IMR-90 (cell line): ENCODE results near the gene VCL. TPM values are rescaled to one million over a fixed set of nuclear protein-coding genes. Genes with fewer than 3 reads are reported as not detected.

Experiments used
- ATAC-seq: fragments of 200-7000 bp; cut with Tn5 transposase; 2 replicates; pipeline ENCODE4 v1.9.1; 2020; ENCODE audit warnings: low read depth, mild to moderate bottlenecking, moderate library complexity
- BruUV-seq: library from RNA; stranded (reverse); fragments of 400-500 nt; replicated peaks from 2 replicates; lab custom pipeline; 2021; lab: Mats Ljungman, UMichigan
- CTCF ChIA-PET: fragments of 300-600 bp; formaldehyde crosslinking; extraction: SDS; loops from one replicate; lab custom pipeline; 2021; ENCODE audit warnings: antibody characterized with exemption; lab: Yijun Ruan, JAX
- POLR2A ChIA-PET: fragments of 300-600 bp; sonication (Branson Sonifier 250); formaldehyde crosslinking; loops from one replicate; lab custom pipeline; 2022; ENCODE audit warnings: antibody characterized with exemption; ENCODE audit not compliant: unreplicated experiment; lab: Charles Lee
- DNase-seq: peaks from one replicate; pipeline ENCODE4 v3.0.0; 2013
- H2AFZ ChIP-seq: replicated peaks from 2 replicates; pipeline ENCODE3; 2013; ENCODE audit warnings: low read length, mild to moderate bottlenecking; ENCODE audit not compliant: poor library complexity
- H2AK5ac ChIP-seq: 2 replicates; pipeline ENCODE4 v1.6.1; 2013; ENCODE audit warnings: low read depth, low read length, inconsistent platforms
- H2AK9ac ChIP-seq: replicated peaks from 2 replicates; pipeline ENCODE3; 2013; ENCODE audit warnings: mild to moderate bottlenecking, low read depth, low read length, moderate library complexity; ENCODE audit not compliant: poor library complexity
- H2BK120ac ChIP-seq: 2 replicates; pipeline ENCODE4 v1.6.1; 2013; ENCODE audit warnings: low read depth, low read length, inconsistent platforms
- H2BK15ac ChIP-seq: 3 replicates; pipeline ENCODE4 v1.6.1; 2013; ENCODE audit warnings: low read depth, low read length, inconsistent platforms
- H2BK20ac ChIP-seq: 2 replicates; pipeline ENCODE4 v1.6.1; 2013; ENCODE audit warnings: low read depth, mild to moderate bottlenecking, inconsistent platforms, low read length, moderate library complexity
- H2BK5ac ChIP-seq: 2 replicates; pipeline ENCODE4 v1.6.1; 2013; ENCODE audit warnings: mild to moderate bottlenecking, low read depth, low read length, inconsistent platforms; ENCODE audit not compliant: poor library complexity, severe bottlenecking
- H3K14ac ChIP-seq: replicated peaks from 2 replicates; pipeline ENCODE4 v1.6.1; 2013; ENCODE audit warnings: low read depth, low read length, inconsistent platforms
- H3K18ac ChIP-seq: 2 replicates; pipeline ENCODE4 v1.6.1; 2013; ENCODE audit warnings: low read depth, low read length, control low read depth
- H3K23ac ChIP-seq: 2 replicates; pipeline ENCODE4 v1.6.1; 2013; ENCODE audit warnings: low read depth, low read length, inconsistent platforms
- H3K27ac ChIP-seq: 2 replicates; pipeline ENCODE4 v1.5.1; 2013; ENCODE audit warnings: mild to moderate bottlenecking, control low read depth, low read length; ENCODE audit not compliant: insufficient read depth
- H3K27me3 ChIP-seq: 2 replicates; pipeline ENCODE4 v1.6.1; 2013; ENCODE audit warnings: low read length; ENCODE audit not compliant: control insufficient read depth, insufficient read depth
- H3K36me3 ChIP-seq: 2 replicates; pipeline ENCODE4 v1.6.1; 2013; ENCODE audit warnings: low read length, mixed read lengths; ENCODE audit not compliant: control insufficient read depth, insufficient read depth
- H3K4ac ChIP-seq: 2 replicates; pipeline ENCODE4 v1.6.1; 2013; ENCODE audit warnings: low read depth, low read length, inconsistent platforms
- H3K4me1 ChIP-seq: 2 replicates; pipeline ENCODE4 v1.6.1; 2013; ENCODE audit warnings: low read length, mixed read lengths; ENCODE audit not compliant: control insufficient read depth, insufficient read depth
- H3K4me2 ChIP-seq: 2 replicates; pipeline ENCODE4 v1.6.1; 2013; ENCODE audit warnings: low read depth, mild to moderate bottlenecking, control low read depth, low read length, moderate library complexity
- H3K4me3 ChIP-seq: 2 replicates; pipeline ENCODE4 v1.5.1; 2013; ENCODE audit warnings: low read depth, mild to moderate bottlenecking, control low read depth, low read length, moderate library complexity; ENCODE audit not compliant: insufficient read depth
- H3K56ac ChIP-seq: 2 replicates; pipeline ENCODE4 v1.6.1; 2013; ENCODE audit warnings: low read length, inconsistent platforms; ENCODE audit not compliant: insufficient read depth; ENCODE audit errors: extremely low read depth
- H3K79me1 ChIP-seq, 2 experiments: 2 replicates each; pipeline ENCODE4 v1.6.1; 2013; ENCODE audit warnings: low read length in 2 of 2, inconsistent platforms in 1 of 2, low read depth in 1 of 2
- H3K9ac ChIP-seq: 2 replicates; pipeline ENCODE4 v1.6.1; 2013; ENCODE audit warnings: low read depth, low read length, control low read depth
- H3K9me1 ChIP-seq: 2 replicates; pipeline ENCODE4 v1.6.1; 2013; ENCODE audit warnings: low read length, inconsistent platforms; ENCODE audit not compliant: insufficient read depth
- H3K9me3 ChIP-seq: 2 replicates; pipeline ENCODE4 v1.6.1; 2013; ENCODE audit warnings: low read length; ENCODE audit not compliant: control insufficient read depth, insufficient read depth
- H4K20me1 ChIP-seq: 2 replicates; pipeline ENCODE4 v1.6.1; 2013; ENCODE audit warnings: low read length, inconsistent platforms; ENCODE audit not compliant: insufficient read depth
- H4K5ac ChIP-seq: 2 replicates; pipeline ENCODE4 v1.6.1; 2013; ENCODE audit warnings: mild to moderate bottlenecking, low read depth, low read length, control low read depth
- H4K8ac ChIP-seq, 2 experiments: 2 replicates each; pipeline ENCODE4 v1.6.1; 2013; ENCODE audit warnings: low read depth in 2 of 2, low read length in 2 of 2, control low read depth in 1 of 2, inconsistent platforms in 1 of 2
- H4K91ac ChIP-seq: 2 replicates; pipeline ENCODE4 v1.6.1; 2013; ENCODE audit warnings: low read depth, low read length, inconsistent platforms; ENCODE audit not compliant: insufficient read depth
- BHLHE40 ChIP-seq: fragments of 150-350 bp; IDR thresholded peaks from 2 replicates; pipeline ENCODE4 v1.6.1; 2016; ENCODE audit warnings: mild to moderate bottlenecking, low read depth, low read length
- CEBPB ChIP-seq: IDR thresholded peaks from 2 replicates; pipeline ENCODE4 v1.6.1; 2012; ENCODE audit warnings: low read depth, low read length, improper control_type of control experiment
- RCOR1 ChIP-seq: IDR thresholded peaks from 2 replicates; pipeline ENCODE4 v1.6.1; 2012; ENCODE audit warnings: mild to moderate bottlenecking, low read length, improper control_type of control experiment; ENCODE audit not compliant: insufficient replicate concordance
- SMC3 ChIP-seq: fragments of 150-350 bp; IDR thresholded peaks from 2 replicates; pipeline ENCODE4 v1.6.1; 2016; ENCODE audit warnings: low read depth, mild to moderate bottlenecking, antibody characterized with exemption, low read length, moderate library complexity
- WGBS, 2 experiments: methylation state at CpG; one replicate each; pipeline versions ENCODE4 v1.1.5 to v1.1.7; 2013; ENCODE audit warnings: missing lambda C conversion rate in 2 of 2; ENCODE audit not compliant: insufficient read length in 1 of 2; ENCODE audit errors: extremely low coverage in 2 of 2; 5-methylcytosine and 5-hydroxymethylcytosine counted together
- dilution Hi-C: fragments of 300-500 bp; cut with HindIII; formaldehyde crosslinking; loops from one replicate; pipeline ENCODE4 v1.14.3; 2018; ENCODE audit warnings: low sequenced_read_pairs; ENCODE audit not compliant: unreplicated experiment
- in situ Hi-C: fragments of 300-500 bp; cut with MboI; formaldehyde crosslinking; loops from 3 replicates; pipeline ENCODE4 v1.14.3; 2019; ENCODE audit warnings: low sequenced_read_pairs, inconsistent platforms, mixed read lengths
- intact Hi-C: fragments of 100-400 bp; cut with micrococcal nuclease; formaldehyde crosslinking; loops from 2 replicates; pipeline ENCODE4 v1.10.0; 2022
- polyA plus RNA-seq, 3 experiments: library from polyadenylated mRNA; depleted of rRNA; stranded (reverse); fragments of >200 nt; gene quantifications; 2 replicates each; pipeline ENCODE4 v1.2.3, GENCODE V29; 2012; ENCODE audit warnings: low replicate concordance in 1 of 3
- total RNA-seq: library from RNA; depleted of rRNA; stranded (reverse); fragments of >200 nt; gene quantifications from 2 replicates; pipeline ENCODE4 v1.2.3, GENCODE V29; 2012

The VCL gene
- total and polyA plus RNA-seq, 2 of the 4 experiments (the other 2 are of a cell fraction) = 227 to 283 TPM

DNA sequence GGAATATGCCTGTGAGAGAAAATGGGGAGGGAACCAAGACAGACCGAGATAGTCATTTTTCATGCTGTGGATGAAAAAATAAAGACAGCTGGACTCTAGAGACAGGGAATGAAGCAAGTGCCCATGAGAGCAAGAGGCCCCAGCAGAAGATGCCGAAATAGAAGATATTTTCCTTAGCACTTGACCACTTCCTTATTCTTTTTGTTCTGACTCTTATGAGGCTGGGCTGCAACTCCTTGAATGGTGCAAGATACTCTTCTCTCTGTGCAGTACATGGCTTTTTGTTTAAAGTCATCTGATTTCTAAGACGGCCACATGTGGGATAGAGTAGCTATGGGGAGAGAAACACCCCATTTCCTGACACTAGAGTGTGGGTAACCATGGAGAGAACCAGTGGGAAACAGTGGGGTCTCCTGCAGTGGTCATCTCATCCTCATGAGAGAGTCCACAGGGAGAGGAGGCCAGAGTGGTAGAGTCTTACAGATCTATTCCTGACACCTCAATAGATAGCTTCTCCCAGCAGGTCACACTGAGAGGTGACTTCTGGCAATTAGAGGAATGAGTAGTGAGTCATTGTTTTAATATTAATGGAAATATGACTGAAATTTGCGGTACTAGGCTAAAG, 18.0 kb upstream of the VCL start:
- no peaks in the 10 kb centered on the region for H4K20me1 ChIP-seq
- H3K27ac ChIP-seq = no peak overlapping the region
- no peak overlapping the region for H3K23ac ChIP-seq
- H3K9ac ChIP-seq = no peak overlapping the region
- no peaks in the 10 kb centered on the region for H3K4me1 ChIP-seq
- H3K14ac ChIP-seq = no peak overlapping the region
- no peak overlapping the region for H3K18ac ChIP-seq
- no peak overlapping the region for H4K8ac ChIP-seq
- intact Hi-C loops = no loop called here
- ChIA-PET CTCF (no interaction called here), POLR2A (no interaction called here)
- H3K27me3 ChIP-seq = no peaks in the 10 kb centered on the region
- BruUV-seq = no TSS peak
- H3K4me2 ChIP-seq = no peak overlapping the region
- H3K4me3 ChIP-seq = no peak overlapping the region
- H2BK120ac ChIP-seq = no peak overlapping the region
- no peak overlapping the region for H4K5ac ChIP-seq
- DNase-seq = no peak
- H3K36me3 ChIP-seq = no peaks in the 10 kb centered on the region
- no peak overlapping the region for H2BK5ac ChIP-seq
- no peak overlapping the region for H3K4ac ChIP-seq
- H4K91ac ChIP-seq = no peak overlapping the region
- no peaks in the 10 kb centered on the region for H3K79me1 ChIP-seq
- no peak overlapping the region for H2BK20ac ChIP-seq
- in situ Hi-C loops = no loop called here
- peaks cover 2% of the 10 kb centered on the region; the same call in 1 of the 2 replicates for H3K9me3 ChIP-seq
- 0 out of 2 replicates have a peak overlapping the region, but pooled peaks have one; percentile 9 for H2AK5ac ChIP-seq
- H3K56ac ChIP-seq = no peak overlapping the region
- H2AK9ac ChIP-seq = no peak overlapping the region
- TF ChIP-seq SMC3 (no peak), BHLHE40 (no peak), CEBPB (no peak), RCOR1 (no peak)
- dilution Hi-C loops = no loop called here
- H2BK15ac ChIP-seq = no peak overlapping the region
- no peak overlapping the region for H2AFZ ChIP-seq
- H3K9me1 ChIP-seq = no peaks in the 10 kb centered on the region
- WGBS, 2 experiments = no CpG with 5 or more reads among the region's 4 CpGs
- ATAC-seq = no peak
